ENCODE data around the gene ABHD12. TPM values are rescaled to one million over a fixed set of nuclear protein-coding genes. Genes with fewer than 3 reads are reported as not detected.
"Not testable (repeated sequence)": the region's sequence is repeated elsewhere in the genome, so short reads cannot be mapped to it uniquely, and the experiment has no call there.

The ABHD12 gene
- polyA plus RNA-seq, 1 donor, result 21.1 TPM

- DNase-seq, result no peak
Observed at GRCh38 chr20:25320035-25320800, 70.4 kb downstream of the ABHD12 start.

- DNase-seq, result no peak
Observed at GRCh38 chr20:25319241-25320034, 71.2 kb downstream of the ABHD12 start.

GRCh38 chr20:25318471-25319240, 72.0 kb downstream of the ABHD12 start:
- no peak for DNase-seq

GRCh38 chr20:25317351-25318075, 73.1 kb downstream of the ABHD12 start:
- no peak for DNase-seq

- no peak for DNase-seq
Observed at GRCh38 chr20:25316506-25317190, 74.0 kb downstream of the ABHD12 start.

DNA sequence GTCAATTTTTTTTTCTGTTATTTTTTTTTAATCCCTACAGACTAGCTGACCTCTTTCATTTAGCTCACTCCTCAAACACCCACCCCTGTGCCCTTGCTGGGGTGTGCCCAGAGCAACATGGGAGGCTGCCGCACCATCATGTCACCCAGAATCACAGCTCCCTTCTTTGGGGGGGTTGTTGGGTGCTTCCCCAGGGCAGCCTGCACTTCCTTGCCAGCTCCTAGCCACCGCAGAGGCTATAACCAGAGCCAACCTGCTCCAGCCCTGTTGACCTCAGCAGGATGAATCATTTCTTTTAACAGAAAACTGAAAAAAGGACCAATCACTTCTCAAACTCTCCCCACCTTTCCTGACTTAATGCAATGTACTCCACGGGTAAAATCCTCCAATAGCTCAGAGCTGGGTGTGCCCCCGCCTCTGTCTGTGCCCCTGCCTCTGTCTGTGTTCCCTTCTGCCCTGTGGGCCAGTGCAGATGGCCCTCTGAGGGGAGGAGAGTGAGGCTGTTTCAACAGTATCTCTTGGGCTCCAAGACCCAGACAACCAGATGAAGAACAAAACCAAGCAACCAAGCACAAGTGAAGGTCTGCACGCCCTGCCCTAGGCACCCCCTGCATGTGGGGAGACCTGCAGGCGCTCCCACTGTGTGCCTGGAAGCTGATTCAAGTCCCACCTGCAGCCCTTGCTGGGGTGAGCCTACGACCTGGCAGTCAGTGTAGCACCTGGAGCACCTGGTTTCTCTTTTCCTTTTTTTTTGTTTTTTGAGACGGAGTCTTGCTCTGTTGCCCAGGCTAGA, 75.0 kb downstream of the ABHD12 start:
- DNase-seq, result no peak

DNA sequence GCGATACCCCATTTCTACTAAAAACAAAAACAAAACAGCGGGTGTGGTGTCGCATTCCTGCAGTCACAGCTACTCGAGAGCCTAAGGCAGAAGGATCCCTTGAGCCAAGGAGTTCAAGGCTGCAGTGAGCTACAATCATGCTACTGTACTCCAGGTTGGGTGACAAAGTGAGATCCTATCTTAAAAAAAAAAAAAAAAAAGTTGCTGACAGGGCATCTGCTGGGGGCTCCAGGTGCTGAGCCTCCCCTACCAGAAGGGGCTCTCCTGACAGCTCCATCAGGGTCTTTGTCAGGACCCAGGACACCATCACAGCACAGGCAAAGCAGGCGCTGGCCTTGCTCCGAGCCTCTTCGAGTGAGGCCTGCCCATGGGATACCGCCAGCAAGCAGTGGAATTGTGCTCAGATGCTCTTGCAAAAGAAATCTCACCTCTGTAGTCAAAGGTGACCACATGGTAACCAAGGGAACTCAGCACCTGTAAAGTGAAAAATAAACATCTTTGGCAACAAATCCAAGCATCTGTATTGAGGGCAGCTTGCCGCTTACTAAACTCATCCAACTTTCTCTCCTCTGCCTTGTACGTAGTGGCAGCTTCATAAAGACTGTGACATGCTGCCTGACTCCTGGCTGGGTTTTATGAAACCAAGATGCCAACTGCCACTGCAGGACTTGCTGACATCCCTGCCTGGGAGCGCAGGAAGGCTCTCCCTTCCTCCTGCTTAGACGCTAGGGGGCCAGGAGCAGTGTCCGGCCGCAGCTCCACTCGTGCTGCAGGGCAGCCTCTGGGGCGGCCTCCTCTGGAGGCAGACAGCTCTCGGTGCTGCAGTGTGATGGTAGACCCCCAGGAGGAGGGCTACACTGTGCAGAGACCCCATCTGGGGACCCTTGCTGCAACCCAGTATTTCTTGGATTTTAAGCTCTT, 75.9 kb downstream of the ABHD12 start:
- no peak for DNase-seq

DNA sequence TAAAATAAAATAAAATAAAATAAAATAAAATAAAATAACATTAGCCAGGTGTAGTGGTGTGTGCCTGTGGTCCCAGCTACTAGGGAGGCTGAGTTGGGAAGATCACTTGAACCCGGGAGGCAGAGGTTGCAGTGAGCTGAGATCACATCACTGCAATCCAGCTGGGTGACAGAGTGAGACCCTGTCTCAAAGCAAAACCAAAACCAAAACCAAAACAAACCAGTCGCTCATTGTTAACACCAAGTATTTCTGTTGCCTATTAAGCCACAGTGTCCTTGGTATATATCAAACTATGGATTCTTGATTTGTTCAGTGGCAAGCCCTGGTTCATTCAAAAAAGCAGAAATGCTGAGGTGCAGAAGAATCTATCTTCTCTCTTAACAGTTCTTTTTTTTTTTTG, 77.0 kb downstream of the ABHD12 start:
- DNase-seq, result no peak

- DNase-seq, result not testable (repeated sequence)
Observed at GRCh38 chr20:25312716-25313115, 77.9 kb downstream of the ABHD12 start.

DNA sequence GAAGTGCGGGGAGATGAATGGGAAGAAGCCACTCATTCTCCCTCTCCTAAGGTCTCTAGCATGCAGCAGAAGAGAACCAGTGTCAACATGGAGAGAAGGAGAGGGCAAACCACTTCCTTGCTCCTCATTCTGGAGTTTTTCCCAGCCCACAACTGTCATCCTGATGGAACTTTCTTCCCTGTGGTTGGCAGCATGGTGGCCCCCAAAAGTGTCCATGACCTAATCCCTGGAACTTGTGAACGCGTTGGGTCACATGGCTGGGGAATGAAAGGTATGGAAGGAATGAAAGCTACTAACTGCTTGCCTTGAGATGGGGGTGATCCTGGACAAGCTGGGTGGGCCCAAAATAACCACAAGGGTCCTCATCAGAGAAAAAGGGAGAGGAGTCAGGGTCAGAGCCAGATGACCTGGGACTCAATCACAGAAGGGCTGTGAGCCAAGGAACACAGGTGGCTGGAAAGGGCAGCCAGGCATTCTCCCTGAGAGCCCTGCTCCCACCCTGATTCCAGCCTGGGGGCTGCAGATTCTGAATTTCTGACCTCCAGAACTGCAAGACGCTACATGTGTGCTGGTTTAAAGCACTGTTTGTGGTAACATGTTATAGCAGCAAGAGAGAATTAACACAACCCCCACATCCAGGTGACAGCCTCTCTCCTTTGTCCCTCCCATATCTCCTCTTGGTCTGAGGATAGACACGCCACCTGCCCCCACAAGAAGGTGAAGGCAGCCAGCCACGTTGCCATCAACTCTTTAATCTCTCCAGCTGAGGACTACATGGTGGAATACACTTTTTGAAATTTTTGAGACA, 79.5 kb downstream of the ABHD12 start:
- DNase-seq, result no peak

- no peak for DNase-seq
Observed at GRCh38 chr20:25310268-25310920, 80.2 kb downstream of the ABHD12 start.

GRCh38 chr20:25309395-25310267, 81.0 kb downstream of the ABHD12 start:
- no peak for DNase-seq

GRCh38 chr20:25308671-25309394, 81.8 kb downstream of the ABHD12 start:
- DNase-seq, result no peak

DNA sequence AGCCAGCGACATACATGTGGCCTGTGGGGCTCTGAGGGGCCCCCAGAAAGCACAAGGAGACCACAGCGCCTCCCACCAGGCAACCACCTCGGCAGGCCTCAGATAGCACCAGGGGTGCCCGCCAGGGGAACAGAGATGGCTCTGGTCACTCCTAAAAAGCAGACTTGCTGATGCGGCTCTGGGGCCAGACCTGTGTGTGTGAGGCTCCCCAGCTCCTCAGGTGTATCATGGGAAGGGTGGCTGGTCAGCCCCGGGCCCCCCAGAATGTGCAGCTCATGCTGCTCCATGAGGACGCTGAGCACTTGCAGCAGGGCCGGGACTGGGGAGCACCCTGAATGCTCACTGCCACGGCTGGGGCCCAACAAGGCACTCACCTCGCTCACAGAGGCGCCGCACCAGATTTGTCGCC, 82.5 kb downstream of the ABHD12 start:
- no peak for DNase-seq

- no peak for DNase-seq
Observed at GRCh38 chr20:25306991-25307903, 83.4 kb downstream of the ABHD12 start.

Data from hindlimb muscle (tissue), 1 donor.